ENCODE measurements around the gene BMI1.

GRCh38 chr10:22301193-22301592 is 19.7 kb upstream of the BMI1 start:
- TF ChIP-seq CTCF (IDR thresholded peaks at IDR 0.05; ENCODE audit: low read depth, low read length, poor library complexity, severe bottlenecking) (no peak), EZH2phosphoT487 (IDR thresholded peaks at IDR 0.05; ENCODE audit: borderline replicate concordance, low read length) (no peak)
